ENCODE data around the gene CCDC167. TPM values are rescaled to one million over a fixed set of nuclear protein-coding genes. Genes with fewer than 3 reads are reported as not detected.

CCDC167 gene
- total RNA-seq, 1 donor from 2014 or later: 24.0 TPM

- Histone ChIP-seq H3K4me1 (ENCODE audit: insufficient read depth, low read length) (no peaks in the 10 kb centered on the region), H3K79me2 (ENCODE audit: insufficient read depth, low read length) (no peaks in the 10 kb centered on the region), H2AFZ (ENCODE audit: low read depth, low read length) (no peak overlapping the region), H3K4me2 (ENCODE audit: low read length) (no peak overlapping the region), H3K36me3 (ENCODE audit: insufficient read depth, low read length) (peaks cover 18% of the 10 kb centered on the region), H3K27ac (ENCODE audit: low read depth, low read length) (no peak overlapping the region), H3K4me3 (ENCODE audit: insufficient read depth, low read depth, low read length) (no peak overlapping the region), H4K20me1 (ENCODE audit: insufficient read depth, low read length) (peaks cover 12% of the 10 kb centered on the region), H3K9ac (ENCODE audit: low read length) (no peak overlapping the region), H3K27me3 (ENCODE audit: insufficient read depth, low read length) (no peaks in the 10 kb centered on the region), H3K9me3 (ENCODE audit: insufficient read depth, low read depth, low read length) (no peaks in the 10 kb centered on the region)
- H3K9me3 Mint-ChIP-seq (ENCODE audit: unreplicated experiment): no peaks in the 10 kb centered on the region
- H3K27me3 Mint-ChIP-seq (ENCODE audit: low read depth, unreplicated experiment): no peaks in the 10 kb centered on the region
- FAIRE-seq (no peak), DNase-seq (ENCODE audit: low read depth) (no peak)
- peaks cover 6% of the 10 kb centered on the region for H3K4me1 Mint-ChIP-seq (ENCODE audit: low read depth, unreplicated experiment)
- H3K36me3 Mint-ChIP-seq (ENCODE audit: low read depth, unreplicated experiment): peaks cover 40% of the 10 kb centered on the region
- H3K4me3 Mint-ChIP-seq (ENCODE audit: unreplicated experiment): no peak overlapping the region
- TF ChIP-seq EZH2 (IDR thresholded peaks at IDR 0.05; ENCODE audit: insufficient read depth, low read length): no peak
- TF ChIP-seq CTCF (IDR thresholded peaks at IDR 0.05; ENCODE audit: insufficient read depth, low read depth, low read length): no peak
- no peak overlapping the region for H3K27ac Mint-ChIP-seq (ENCODE audit: unreplicated experiment)
Observed at GRCh38 chr6:37477656-37478435, 21.8 kb downstream of the CCDC167 start.

DNA sequence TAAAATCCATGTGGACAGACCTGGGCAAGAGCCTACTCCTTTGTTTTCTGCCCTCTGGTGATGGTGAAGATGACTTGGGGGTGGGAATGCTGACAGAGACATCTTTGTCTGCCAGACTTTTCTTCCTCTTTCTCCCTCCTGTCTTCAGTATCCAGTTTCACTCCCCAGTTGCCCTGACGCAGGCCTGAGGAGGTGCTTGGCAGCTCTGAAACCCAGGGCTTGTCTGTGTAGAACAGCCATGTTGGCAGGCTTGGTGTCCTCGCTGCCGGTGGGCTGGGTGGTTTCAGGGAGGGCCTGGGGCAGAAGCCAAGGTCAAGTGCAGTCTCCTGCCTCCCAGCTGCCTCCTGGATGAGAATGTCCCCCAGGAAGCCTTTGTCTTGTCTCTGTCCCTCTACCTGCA, 22.5 kb downstream of the CCDC167 start:
- Histone ChIP-seq H4K20me1 (ENCODE audit: insufficient read depth, low read length) (peaks cover 12% of the 10 kb centered on the region), H3K9me3 (ENCODE audit: insufficient read depth, low read depth, low read length) (no peaks in the 10 kb centered on the region), H3K4me1 (ENCODE audit: insufficient read depth, low read length) (no peaks in the 10 kb centered on the region), H3K27ac (ENCODE audit: low read depth, low read length) (no peak overlapping the region), H3K4me2 (ENCODE audit: low read length) (no peak overlapping the region), H2AFZ (ENCODE audit: low read depth, low read length) (no peak overlapping the region), H3K27me3 (ENCODE audit: insufficient read depth, low read length) (no peaks in the 10 kb centered on the region), H3K36me3 (ENCODE audit: insufficient read depth, low read length) (peaks cover 18% of the 10 kb centered on the region), H3K79me2 (ENCODE audit: insufficient read depth, low read length) (no peaks in the 10 kb centered on the region), H3K4me3 (ENCODE audit: insufficient read depth, low read depth, low read length) (no peak overlapping the region), H3K9ac (ENCODE audit: low read length) (no peak overlapping the region)
- FAIRE-seq (no peak), DNase-seq (ENCODE audit: low read depth) (no peak)
- Mint-ChIP-seq H3K9me3 (ENCODE audit: unreplicated experiment) (no peaks in the 10 kb centered on the region), H3K4me1 (ENCODE audit: low read depth, unreplicated experiment) (peaks cover 6% of the 10 kb centered on the region), H3K4me3 (ENCODE audit: unreplicated experiment) (no peak overlapping the region), H3K36me3 (ENCODE audit: low read depth, unreplicated experiment) (peaks cover 38% of the 10 kb centered on the region), H3K27me3 (ENCODE audit: low read depth, unreplicated experiment) (no peaks in the 10 kb centered on the region), H3K27ac (ENCODE audit: unreplicated experiment) (no peak overlapping the region)
- TF ChIP-seq EZH2 (IDR thresholded peaks at IDR 0.05; ENCODE audit: insufficient read depth, low read length) (no peak), CTCF (IDR thresholded peaks at IDR 0.05; ENCODE audit: insufficient read depth, low read depth, low read length) (no peak)

- Histone ChIP-seq H3K9ac (ENCODE audit: low read length) (no peak overlapping the region), H3K4me2 (ENCODE audit: low read length) (no peak overlapping the region), H3K4me3 (ENCODE audit: insufficient read depth, low read depth, low read length) (no peak overlapping the region), H4K20me1 (ENCODE audit: insufficient read depth, low read length) (peaks cover 12% of the 10 kb centered on the region), H3K9me3 (ENCODE audit: insufficient read depth, low read depth, low read length) (no peaks in the 10 kb centered on the region), H3K36me3 (ENCODE audit: insufficient read depth, low read length) (peaks cover 18% of the 10 kb centered on the region), H3K27me3 (ENCODE audit: insufficient read depth, low read length) (no peaks in the 10 kb centered on the region), H2AFZ (ENCODE audit: low read depth, low read length) (no peak overlapping the region), H3K4me1 (ENCODE audit: insufficient read depth, low read length) (no peaks in the 10 kb centered on the region), H3K79me2 (ENCODE audit: insufficient read depth, low read length) (no peaks in the 10 kb centered on the region), H3K27ac (ENCODE audit: low read depth, low read length) (no peak overlapping the region)
- TF ChIP-seq CTCF (IDR thresholded peaks at IDR 0.05; ENCODE audit: insufficient read depth, low read depth, low read length) (no peak), EZH2 (IDR thresholded peaks at IDR 0.05; ENCODE audit: insufficient read depth, low read length) (no peak)
- no peak overlapping the region for H3K27ac Mint-ChIP-seq (ENCODE audit: unreplicated experiment)
- no peaks in the 10 kb centered on the region for H3K27me3 Mint-ChIP-seq (ENCODE audit: low read depth, unreplicated experiment)
- peaks cover 6% of the 10 kb centered on the region for H3K4me1 Mint-ChIP-seq (ENCODE audit: low read depth, unreplicated experiment)
- no peak overlapping the region for H3K4me3 Mint-ChIP-seq (ENCODE audit: unreplicated experiment)
- no peak for DNase-seq (ENCODE audit: low read depth)
- FAIRE-seq: no peak
- peaks cover 43% of the 10 kb centered on the region for H3K36me3 Mint-ChIP-seq (ENCODE audit: low read depth, unreplicated experiment)
- H3K9me3 Mint-ChIP-seq (ENCODE audit: unreplicated experiment): no peaks in the 10 kb centered on the region
Observed at GRCh38 chr6:37474316-37474715, 25.4 kb downstream of the CCDC167 start.
